Loucy (cell line): ENCODE results near the gene SRSF8.

Experiments used
- EZH2phosphoT487 ChIP-seq: fragments of 200-600 bp; IDR thresholded peaks from 2 replicates; pipeline ENCODE4 v1.6.1; 2018; ENCODE audit warnings: antibody characterized with exemption, mild to moderate bottlenecking, moderate library complexity, borderline replicate concordance
- TF ChIP-seq, protein P1 (sequence below): fragments of 200-600 bp; sonication (generic); conservative IDR thresholded peaks from 2 replicates; pipeline ENCODE4 v1.5.1; 2014; ENCODE audit warnings: mild to moderate bottlenecking, antibody characterized with exemption, low read length

DNA sequence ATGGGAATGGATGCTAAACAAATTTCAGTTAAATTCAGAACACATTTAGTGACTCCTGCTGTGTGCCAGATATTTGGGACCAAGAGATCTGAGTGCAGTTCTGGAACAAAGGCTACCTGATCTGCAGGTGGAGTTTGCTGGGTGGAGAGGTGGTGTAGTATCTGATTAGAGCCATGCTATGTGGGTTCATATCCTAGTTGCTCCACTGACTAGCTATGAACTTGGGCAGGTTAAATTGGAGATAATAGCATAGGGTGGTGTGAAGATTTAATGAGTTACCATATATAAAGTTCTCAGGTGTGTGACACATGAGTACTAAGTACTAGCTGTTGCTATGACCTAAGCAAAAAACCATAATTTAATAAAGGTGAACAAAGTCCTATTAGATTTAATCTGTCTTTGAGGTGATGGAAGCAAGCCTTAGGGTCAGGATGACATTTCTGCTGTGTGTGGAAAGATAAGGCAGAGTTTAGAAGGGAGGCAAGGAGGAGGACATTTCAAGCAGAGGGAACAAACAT lies 25.0 kb downstream of the SRSF8 start:
- no peak for TF ChIP-seq EZH2phosphoT487
- TF ChIP-seq, protein P1, sequence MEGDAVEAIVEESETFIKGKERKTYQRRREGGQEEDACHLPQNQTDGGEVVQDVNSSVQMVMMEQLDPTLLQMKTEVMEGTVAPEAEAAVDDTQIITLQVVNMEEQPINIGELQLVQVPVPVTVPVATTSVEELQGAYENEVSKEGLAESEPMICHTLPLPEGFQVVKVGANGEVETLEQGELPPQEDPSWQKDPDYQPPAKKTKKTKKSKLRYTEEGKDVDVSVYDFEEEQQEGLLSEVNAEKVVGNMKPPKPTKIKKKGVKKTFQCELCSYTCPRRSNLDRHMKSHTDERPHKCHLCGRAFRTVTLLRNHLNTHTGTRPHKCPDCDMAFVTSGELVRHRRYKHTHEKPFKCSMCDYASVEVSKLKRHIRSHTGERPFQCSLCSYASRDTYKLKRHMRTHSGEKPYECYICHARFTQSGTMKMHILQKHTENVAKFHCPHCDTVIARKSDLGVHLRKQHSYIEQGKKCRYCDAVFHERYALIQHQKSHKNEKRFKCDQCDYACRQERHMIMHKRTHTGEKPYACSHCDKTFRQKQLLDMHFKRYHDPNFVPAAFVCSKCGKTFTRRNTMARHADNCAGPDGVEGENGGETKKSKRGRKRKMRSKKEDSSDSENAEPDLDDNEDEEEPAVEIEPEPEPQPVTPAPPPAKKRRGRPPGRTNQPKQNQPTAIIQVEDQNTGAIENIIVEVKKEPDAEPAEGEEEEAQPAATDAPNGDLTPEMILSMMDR: no peak
